H1 (cell line): ENCODE results near the gene JPT2. TPM values are rescaled to one million over a fixed set of nuclear protein-coding genes. Genes with fewer than 3 reads are reported as not detected.

Experiments
- CTCF ChIA-PET: fragments of 300-600 bp; sonication (Branson Sonifier 250); formaldehyde crosslinking; loops from one replicate; lab custom pipeline; 2021; ENCODE audit not compliant: partially characterized antibody; lab: Charles Lee
- POLR2A ChIA-PET: fragments of 300-600 bp; sonication (Branson Sonifier 250); formaldehyde crosslinking; loops from one replicate; lab custom pipeline; 2021; ENCODE audit warnings: inconsistent platforms; ENCODE audit not compliant: partially characterized antibody; lab: Charles Lee
- DNase-seq, 2 experiments: peaks; one replicate each; pipeline versions ENCODE4 v3.0.0 to v3.0.0-alpha.2; 2010 to 2022; ENCODE audit warnings: low spot score in 2 of 2, low read depth in 1 of 2, mixed read lengths in 1 of 2
- FAIRE-seq: peaks from 2 replicates; lab custom pipeline; 2011; peaks lifted over from hg19 to GRCh38; lab: Jason Lieb, UNC
- H2AFZ ChIP-seq: 2 replicates; pipeline ENCODE4 v1.8.1; 2012; ENCODE audit warnings: low read length, inconsistent platforms
- H2AK5ac ChIP-seq: 2 replicates; pipeline ENCODE4 v1.6.1; 2013; ENCODE audit warnings: low read depth, low read length
- H2BK120ac ChIP-seq: replicated peaks from 2 replicates; pipeline ENCODE3; 2013; ENCODE audit warnings: low read depth, low read length, inconsistent platforms
- H2BK12ac ChIP-seq: 2 replicates; pipeline ENCODE4 v1.6.1; 2013; ENCODE audit warnings: low read depth, low read length
- H2BK15ac ChIP-seq: 2 replicates; pipeline ENCODE4 v1.6.1; 2013; ENCODE audit warnings: low read length
- H2BK20ac ChIP-seq: 2 replicates; pipeline ENCODE4 v1.6.1; 2013; ENCODE audit warnings: low read length
- H2BK5ac ChIP-seq: 2 replicates; pipeline ENCODE4 v1.6.1; 2013; ENCODE audit warnings: low read depth, low read length
- H3K14ac ChIP-seq: 2 replicates; pipeline ENCODE4 v1.6.1; 2013; ENCODE audit warnings: inconsistent platforms; ENCODE audit not compliant: insufficient read length
- H3K18ac ChIP-seq: 2 replicates; pipeline ENCODE4 v1.6.1; 2013; ENCODE audit warnings: low read length; ENCODE audit errors: extremely low read depth
- H3K23ac ChIP-seq: 2 replicates; pipeline ENCODE4 v1.6.1; 2013; ENCODE audit warnings: inconsistent platforms; ENCODE audit not compliant: insufficient read length
- H3K23me2 ChIP-seq: 2 replicates; pipeline ENCODE4 v1.6.1; 2013; ENCODE audit warnings: low read depth, low read length
- H3K27ac ChIP-seq: 2 replicates; pipeline ENCODE4 v1.6.1; 2011; ENCODE audit warnings: low read depth, low read length, inconsistent platforms
- H3K27me3 ChIP-seq, 4 experiments: replicated peaks in 1 of 4; 1 replicate in 1 of 4; 2 replicates in 3 of 4; pipeline versions ENCODE4 v1.6.1 to v1.8.1; 2011 to 2013; ENCODE audit warnings: low read length in 3 of 4, mild to moderate bottlenecking in 3 of 4, inconsistent platforms in 2 of 4, mixed read lengths in 2 of 4, moderate library complexity in 1 of 4; ENCODE audit not compliant: control insufficient read depth in 3 of 4, insufficient read depth in 3 of 4; ENCODE audit errors: extremely low read depth in 1 of 4
- H3K36me3 ChIP-seq, 4 experiments: 2 replicates each; pipeline versions ENCODE4 v1.6.1 to v1.8.1; 2011 to 2013; ENCODE audit warnings: mild to moderate bottlenecking in 4 of 4, low read length in 3 of 4, moderate library complexity in 2 of 4, control low read depth in 1 of 4, inconsistent platforms in 1 of 4; ENCODE audit not compliant: insufficient read depth in 4 of 4, control insufficient read depth in 2 of 4
- H3K4ac ChIP-seq: replicated peaks from 2 replicates; pipeline ENCODE3; 2013; ENCODE audit warnings: low read length, low read depth, mixed read lengths, inconsistent platforms; ENCODE audit not compliant: insufficient read length
- H3K4me1 ChIP-seq, 4 experiments: replicated peaks in 1 of 4; 1 replicate in 1 of 4; 2 replicates in 3 of 4; pipeline versions ENCODE4 v1.6.1 to v1.8.1; 2011 to 2013; ENCODE audit warnings: low read length in 3 of 4, inconsistent platforms in 2 of 4, mixed read lengths in 1 of 4; ENCODE audit not compliant: insufficient read depth in 4 of 4, control insufficient read depth in 3 of 4
- H3K4me2 ChIP-seq, 2 experiments: 2 replicates each; pipeline versions ENCODE4 v1.6.1 to v1.8.1; 2011 to 2013; ENCODE audit warnings: low read depth in 2 of 2, low read length in 2 of 2, control low read depth in 1 of 2, inconsistent platforms in 1 of 2, mild to moderate bottlenecking in 1 of 2; ENCODE audit not compliant: insufficient read depth in 1 of 2
- H3K4me3 ChIP-seq, 4 experiments: fragments of 200-600, 300-600 bp in 1 of 4; sonication (generic), shearing (Covaris generic), sonication (Bioruptor Twin) in 1 of 4; 2 replicates each; pipeline versions ENCODE4 v1.5.1 to v1.8.1; 2011 to 2016; ENCODE audit warnings: low read length in 4 of 4, low read depth in 3 of 4, control low read depth in 2 of 4, inconsistent platforms in 2 of 4, mild to moderate bottlenecking in 2 of 4, mixed read lengths in 1 of 4, moderate library complexity in 1 of 4; ENCODE audit not compliant: insufficient read depth in 2 of 4; ENCODE audit errors: extremely low read depth in 1 of 4
- H3K56ac ChIP-seq: replicated peaks from 2 replicates; pipeline ENCODE3; 2013; ENCODE audit warnings: low read depth, mild to moderate bottlenecking, mixed read lengths, low read length, inconsistent platforms; ENCODE audit not compliant: insufficient read length
- H3K79me1 ChIP-seq: 2 replicates; pipeline ENCODE4 v1.6.1; 2013; ENCODE audit warnings: low read depth, low read length, control low read depth
- H3K79me2 ChIP-seq, 2 experiments: 2 replicates each; pipeline versions ENCODE4 v1.6.1 to v1.8.1; 2012 to 2013; ENCODE audit warnings: low read length in 2 of 2, mild to moderate bottlenecking in 2 of 2, inconsistent platforms in 1 of 2; ENCODE audit not compliant: insufficient read depth in 2 of 2, control insufficient read depth in 1 of 2
- H3K9ac ChIP-seq, 4 experiments: replicated peaks in 1 of 4; 1 replicate in 1 of 4; 2 replicates in 3 of 4; pipeline versions ENCODE4 v1.6.1 to v1.8.1; 2011 to 2013; ENCODE audit warnings: low read depth in 3 of 4, low read length in 3 of 4, control low read depth in 2 of 4, mild to moderate bottlenecking in 2 of 4, moderate library complexity in 2 of 4, inconsistent platforms in 1 of 4; ENCODE audit errors: extremely low read depth in 1 of 4
- H3K9me3 ChIP-seq, 2 experiments: 2 replicates each; pipeline versions ENCODE4 v1.6.1 to v1.8.1; 2012 to 2013; ENCODE audit warnings: mild to moderate bottlenecking in 2 of 2, moderate library complexity in 2 of 2, control low read depth in 1 of 2, inconsistent platforms in 1 of 2, low read depth in 1 of 2, low read length in 1 of 2, mixed read lengths in 1 of 2; ENCODE audit not compliant: insufficient read depth in 2 of 2
- H4K20me1 ChIP-seq, 2 experiments: replicated peaks in 1 of 2; 2 replicates each; pipeline versions ENCODE3 to v1.8.1; 2011 to 2013; ENCODE audit warnings: inconsistent platforms in 2 of 2, low read length in 2 of 2, mild to moderate bottlenecking in 1 of 2; ENCODE audit not compliant: insufficient read depth in 2 of 2, control insufficient read depth in 1 of 2
- H4K5ac ChIP-seq: 2 replicates; pipeline ENCODE4 v1.6.1; 2013; ENCODE audit warnings: low read length, low read depth, mixed read lengths, inconsistent platforms; ENCODE audit not compliant: insufficient read length
- H4K8ac ChIP-seq: 2 replicates; pipeline ENCODE4 v1.8.0; 2013; ENCODE audit warnings: mild to moderate bottlenecking, moderate library complexity, low read length, inconsistent platforms; ENCODE audit not compliant: insufficient read depth; ENCODE audit errors: extremely low read depth
- H4K91ac ChIP-seq: replicated peaks from 2 replicates; pipeline ENCODE3; 2013; ENCODE audit warnings: low read length, mixed read lengths, inconsistent platforms; ENCODE audit not compliant: insufficient read length
- BRCA1 ChIP-seq: IDR thresholded peaks from 2 replicates; pipeline ENCODE4 v1.6.1; 2012; ENCODE audit warnings: low read depth, low read length, improper control_type of control experiment
- CHD2 ChIP-seq: IDR thresholded peaks from 2 replicates; pipeline ENCODE4 v1.6.1; 2012; ENCODE audit warnings: low read length, improper control_type of control experiment
- CTBP2 ChIP-seq: IDR thresholded peaks from 2 replicates; pipeline ENCODE4 v1.7.0; 2011; ENCODE audit warnings: borderline replicate concordance, mild to moderate bottlenecking, moderate library complexity, mixed read lengths, low read length; ENCODE audit not compliant: insufficient read depth, insufficient read length
- EGR1 ChIP-seq: IDR thresholded peaks from 2 replicates; pipeline ENCODE4 v1.6.1; 2011; ENCODE audit warnings: low read depth, low read length, borderline replicate concordance
- HDAC2 ChIP-seq, 2 experiments: fragments of 300-600 bp in 1 of 2; sonication (generic) in 1 of 2; IDR thresholded peaks; 2 replicates each; pipeline ENCODE4 v1.6.1; 2011 to 2012; ENCODE audit warnings: low read depth in 2 of 2, low read length in 2 of 2, mild to moderate bottlenecking in 2 of 2, moderate library complexity in 2 of 2, borderline replicate concordance in 1 of 2, inconsistent platforms in 1 of 2
- KDM4A ChIP-seq: IDR thresholded peaks from one replicate; pipeline ENCODE4 v1.7.1; 2012; ENCODE audit warnings: low read depth, mild to moderate bottlenecking, moderate library complexity, low read length, inconsistent platforms; ENCODE audit not compliant: severe bottlenecking
- KDM5A ChIP-seq: fragments of 200-600 bp; IDR thresholded peaks from 2 replicates; pipeline ENCODE4 v1.7.1; 2012; ENCODE audit warnings: mild to moderate bottlenecking, low read length, inconsistent platforms, mixed read lengths
- NRF1 ChIP-seq: IDR thresholded peaks from 2 replicates; pipeline ENCODE4 v1.6.1; 2011; ENCODE audit warnings: mild to moderate bottlenecking, low read depth, low read length, improper control_type of control experiment
- SIN3A ChIP-seq, 2 experiments: IDR thresholded peaks in 1 of 2; conservative IDR thresholded peaks in 1 of 2; 2 replicates each; pipeline ENCODE4 v1.6.1; 2011 to 2012; ENCODE audit warnings: low read length in 2 of 2, improper control_type of control experiment in 1 of 2, low read depth in 1 of 2, mild to moderate bottlenecking in 1 of 2
- SP1 ChIP-seq: IDR thresholded peaks from 2 replicates; pipeline ENCODE4 v1.6.1; 2011; ENCODE audit warnings: low read depth, low read length
- SP4 ChIP-seq: IDR thresholded peaks from 2 replicates; pipeline ENCODE4 v1.6.1; 2012; ENCODE audit warnings: low read length, inconsistent platforms
- YY1 ChIP-seq: IDR thresholded peaks from 2 replicates; pipeline ENCODE4 v1.6.1; 2011; ENCODE audit warnings: low read depth, mild to moderate bottlenecking, low read length
- WGBS, 2 experiments: shearing (Covaris generic) in 1 of 2; methylation state at CpG; one replicate each; pipeline versions ENCODE4 v1.1.6 to v1.1.7; 2013 to 2015; ENCODE audit warnings: low lambda C conversion rate in 2 of 2, mixed read lengths in 2 of 2, inconsistent platforms in 1 of 2, low coverage in 1 of 2, missing lambda C conversion rate in 1 of 2; ENCODE audit not compliant: insufficient replicate concordance in 2 of 2, insufficient coverage in 1 of 2, insufficient read length in 1 of 2; ENCODE audit errors: extremely low coverage in 1 of 2, missing lambda C conversion rate in 1 of 2; 5-methylcytosine and 5-hydroxymethylcytosine counted together
- polyA plus RNA-seq, 7 experiments: library from polyadenylated mRNA; depleted of rRNA in 3 of 7; stranded (reverse) in 5 of 7; unstranded in 2 of 7; fragments of >200 nt in 5 of 7; fragments of 200-250 nt in 2 of 7; gene quantifications; 1 replicate in 5 of 7; 2 replicates in 1 of 7; 4 replicates in 1 of 7; pipeline versions ENCODE4 v1.2.1 to v1.2.3, GENCODE V29; 2011 to 2013; ENCODE audit warnings: missing spikeins in 2 of 7, mixed read lengths in 2 of 7
- total RNA-seq: library from RNA; stranded (reverse); fragmentation: NEBNext Ultra II Directional; extraction: Animal tissue kit (Norgen Biotek cat#: 25700); gene quantifications from 2 replicates; pipeline ENCODE4 v1.2.1, GENCODE V29; 2021
- TF ChIP-seq, protein P1 (sequence below): IDR thresholded peaks from 2 replicates; pipeline ENCODE4 v1.6.1; 2011; ENCODE audit warnings: low read depth, mild to moderate bottlenecking, low read length; ENCODE audit not compliant: insufficient read depth

The JPT2 gene
- total and polyA plus RNA-seq, 2 of the 8 experiments (the other 6 are each of a cell fraction or from before 2014, with no cell fraction given) = 67.6 to 197 TPM

DNA sequence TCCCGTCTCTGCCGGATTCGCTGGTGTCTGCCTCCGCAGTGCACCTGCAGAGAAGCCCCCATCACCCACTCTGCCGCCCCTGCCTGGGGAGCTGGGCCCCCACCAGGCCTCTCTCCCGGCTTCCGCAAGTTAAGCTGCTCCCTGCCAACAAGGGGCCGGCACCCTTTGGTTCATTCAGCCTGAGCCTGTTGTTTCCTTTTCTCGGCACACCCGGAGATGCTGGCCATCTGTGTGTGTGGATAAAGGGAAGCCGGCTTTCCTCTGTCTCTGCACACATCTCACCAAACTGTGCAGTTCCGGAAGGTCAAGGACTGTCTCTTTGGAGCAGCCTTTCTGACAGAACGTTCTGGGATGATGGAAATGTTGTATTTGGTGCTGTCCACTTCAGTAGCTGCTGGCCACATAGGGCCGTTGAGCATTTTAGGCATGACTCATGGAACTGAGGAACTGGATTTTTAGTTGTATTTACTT, 34.7 kb downstream of the JPT2 start:
- Histone ChIP-seq H3K4me1 (peaks cover 9 to 20% (median 14%) of the 10 kb centered on the region in 4 experiments), H3K79me2 (peaks cover 6 to 61% of the 10 kb centered on the region in 2 experiments), H2AK5ac (no peak overlapping the region), H3K4ac (no peak overlapping the region), H3K36me3 (no peaks in the 10 kb centered on the region; a peak in 1 of 8 replicates), H2BK12ac (no peak overlapping the region), H3K18ac (no peak overlapping the region), H4K8ac (no peak overlapping the region), H3K4me2 (peak overlapping the region in 1 of 2 experiments; percentile 58; a peak in 1 of 4 replicates), H3K27me3 (no peaks in the 10 kb centered on the region), H4K5ac (no peak overlapping the region), H2AFZ (no peak overlapping the region), H3K79me1 (peaks cover 11% of the 10 kb centered on the region), H2BK15ac (no peak overlapping the region), H3K4me3 (no peak overlapping the region), H3K9ac (no peak overlapping the region), H4K20me1 (peaks cover 11 to 26% of the 10 kb centered on the region in 2 experiments), H3K27ac (no peak overlapping the region), H3K9me3 (no peaks in the 10 kb centered on the region), H3K14ac (no peak overlapping the region), H2BK120ac (no peak overlapping the region), H3K56ac (no peak overlapping the region), H2BK5ac (no peak overlapping the region), H3K23ac (no peak overlapping the region), H2BK20ac (no peak overlapping the region), H3K23me2 (no peaks in the 10 kb centered on the region), H4K91ac (no peak overlapping the region)
- CTCF ChIA-PET = no interaction called here
- 86% methylated on average over 14 of the region's 14 CpGs; no CpG with 5 or more reads in 1 of the 2 experiments for WGBS, 2 experiments
- POLR2A ChIA-PET = interaction anchor here (1.4 to 2.2 kb wide), 2 partner anchors 11 kb away, joined by 3 to 5 read pairs; no protein-coding TSS in a partner anchor
- no peak for DNase-seq
- FAIRE-seq = no peak
- TF ChIP-seq, protein P1, sequence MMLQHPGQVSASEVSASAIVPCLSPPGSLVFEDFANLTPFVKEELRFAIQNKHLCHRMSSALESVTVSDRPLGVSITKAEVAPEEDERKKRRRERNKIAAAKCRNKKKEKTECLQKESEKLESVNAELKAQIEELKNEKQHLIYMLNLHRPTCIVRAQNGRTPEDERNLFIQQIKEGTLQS = no peak
- TF ChIP-seq SP4 = no peak
- no peak for TF ChIP-seq CTBP2
- no peak for TF ChIP-seq KDM4A
- TF ChIP-seq SP1 = no peak
- TF ChIP-seq EGR1 = no peak
- TF ChIP-seq KDM5A = no peak
- no peak for TF ChIP-seq NRF1
- no peak for TF ChIP-seq BRCA1
- no peak for TF ChIP-seq SIN3A (conservative IDR thresholded peaks at IDR 0.05 in 1 of 2, IDR thresholded peaks at IDR 0.05 in 1 of 2; ENCODE audit: low read depth in 1 of 2, low read length in 2 of 2)
- TF ChIP-seq CHD2 = no peak
- TF ChIP-seq YY1 = no peak
- no peak for TF ChIP-seq HDAC2 (IDR thresholded peaks at IDR 0.05; ENCODE audit: borderline replicate concordance in 1 of 2, low read depth in 2 of 2, low read length in 2 of 2)
